Measurements from ENCODE around the gene SLC41A2. TPM values are rescaled to one million over a fixed set of nuclear protein-coding genes. Genes with fewer than 3 reads are reported as not detected.
A peak's percentile ranks its signal among the peaks of the same experiment; 100 is the strongest.
"Not testable (repeated sequence)": the region's sequence is repeated elsewhere in the genome, so short reads cannot be mapped to it uniquely, and the experiment has no call there.

The SLC41A2 gene
- total and polyA plus RNA-seq, 5 donors from 2014 or later, result 0.32 to 4.7 (median 0.56) TPM; not detected in 1

- ATAC-seq (ENCODE audit: low read depth in 2 of 2), result no peak
- Mint-ChIP-seq H3K27ac (no peak overlapping the region), H3K4me1 (peaks cover 0 to 7% (median 5%) of the 10 kb centered on the region in 4 donors), H3K4me3 (no peak overlapping the region), H3K27me3 (no peaks in the 10 kb centered on the region), H3K9me3 (no peaks in the 10 kb centered on the region), H3K36me3 (no peaks in the 10 kb centered on the region)
- H3K27ac ChIP-seq (ENCODE audit: insufficient read depth, low read length, poor library complexity, severe bottlenecking), result no peak overlapping the region
- no peaks in the 10 kb centered on the region for H3K4me1 ChIP-seq (ENCODE audit: control insufficient read depth, insufficient read depth, low read length, poor library complexity, severe bottlenecking)
- H3K27me3 ChIP-seq (ENCODE audit: control insufficient read depth, insufficient read depth, low read length), result no peaks in the 10 kb centered on the region
- H3K9me3 ChIP-seq (ENCODE audit: control insufficient read depth in 2 of 2, low read length in 2 of 2), result no peaks in the 10 kb centered on the region
- no peaks in the 10 kb centered on the region for H3K36me3 ChIP-seq (ENCODE audit: control insufficient read depth, insufficient read depth, low read length)
- no peak overlapping the region for H3K4me3 ChIP-seq (ENCODE audit: low read depth, low read length)
- DNase-seq, result no peak
Measured at GRCh38 chr12:104952816-104953215, 5.3 kb downstream of the SLC41A2 start.

GRCh38 chr12:104951759-104952509 is 6.2 kb downstream of the SLC41A2 start:
- H3K36me3 Mint-ChIP-seq, result no peaks in the 10 kb centered on the region

DNA sequence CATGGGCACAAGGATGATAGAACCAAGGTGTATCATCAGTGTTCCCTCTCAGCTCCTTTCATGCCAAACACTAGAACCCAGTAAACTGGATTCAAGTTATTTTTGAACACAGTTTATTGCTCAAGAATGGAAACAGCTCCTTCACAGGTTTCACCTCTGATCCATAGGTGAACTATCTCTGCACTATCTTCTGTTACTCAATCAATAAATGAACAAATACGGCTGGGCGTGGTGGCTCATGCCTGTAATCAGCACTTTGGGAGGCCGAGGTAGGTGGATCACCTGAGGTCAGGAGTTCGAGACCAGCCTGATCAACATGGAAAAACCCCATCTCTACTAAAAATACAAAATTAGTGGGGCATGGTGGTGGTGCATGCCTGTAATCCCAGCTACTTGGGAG is 9.4 kb downstream of the SLC41A2 start:
- H3K27ac ChIP-seq (ENCODE audit: insufficient read depth, low read length, poor library complexity, severe bottlenecking); H3K4me3 ChIP-seq (ENCODE audit: low read depth, low read length); H3K4me1 Mint-ChIP-seq; H3K27me3 Mint-ChIP-seq; H3K9me3 Mint-ChIP-seq; ATAC-seq (ENCODE audit: low read depth in 2 of 2); H3K36me3 Mint-ChIP-seq; H3K4me1 ChIP-seq (ENCODE audit: control insufficient read depth, insufficient read depth, low read length, poor library complexity, severe bottlenecking); H3K4me3 Mint-ChIP-seq; DNase-seq; H3K27me3 ChIP-seq (ENCODE audit: control insufficient read depth, insufficient read depth, low read length); H3K36me3 ChIP-seq (ENCODE audit: control insufficient read depth, insufficient read depth, low read length); H3K9me3 ChIP-seq (ENCODE audit: control insufficient read depth in 2 of 2, low read length in 2 of 2): not testable (repeated sequence)
- peak overlapping the region in 1 of 3 donors; percentile 48 for H3K27ac Mint-ChIP-seq

More at GRCh38 chr12:104951759-104952509, 6.2 kb downstream of the SLC41A2 start:
- Histone ChIP-seq H3K36me3 (ENCODE audit: control insufficient read depth, insufficient read depth, low read length) (no peaks in the 10 kb centered on the region), H3K27me3 (ENCODE audit: control insufficient read depth, insufficient read depth, low read length) (no peaks in the 10 kb centered on the region), H3K9me3 (ENCODE audit: control insufficient read depth in 2 of 2, low read length in 2 of 2) (no peaks in the 10 kb centered on the region), H3K4me3 (ENCODE audit: low read depth, low read length) (no peak overlapping the region), H3K27ac (ENCODE audit: insufficient read depth, low read length, poor library complexity, severe bottlenecking) (no peak overlapping the region), H3K4me1 (ENCODE audit: control insufficient read depth, insufficient read depth, low read length, poor library complexity, severe bottlenecking) (no peaks in the 10 kb centered on the region)
- Mint-ChIP-seq H3K27me3 (no peaks in the 10 kb centered on the region), H3K4me1 (peaks cover 0 to 2% (median under 1%) of the 10 kb centered on the region in 4 donors), H3K9me3 (no peaks in the 10 kb centered on the region), H3K27ac (no peak overlapping the region), H3K4me3 (no peak overlapping the region)
- DNase-seq, result no peak
- ATAC-seq (ENCODE audit: low read depth in 2 of 2), result no peak

GRCh38 chr12:104944252-104944651 is 13.8 kb downstream of the SLC41A2 start:
- Histone ChIP-seq H3K36me3 (ENCODE audit: control insufficient read depth, insufficient read depth, low read length) (no peaks in the 10 kb centered on the region), H3K27me3 (ENCODE audit: control insufficient read depth, insufficient read depth, low read length) (no peaks in the 10 kb centered on the region), H3K4me3 (ENCODE audit: low read depth, low read length) (no peak overlapping the region), H3K27ac (ENCODE audit: insufficient read depth, low read length, poor library complexity, severe bottlenecking) (no peak overlapping the region), H3K4me1 (ENCODE audit: control insufficient read depth, insufficient read depth, low read length, poor library complexity, severe bottlenecking) (no peaks in the 10 kb centered on the region), H3K9me3 (ENCODE audit: control insufficient read depth in 2 of 2, low read length in 2 of 2) (no peaks in the 10 kb centered on the region)
- no peak overlapping the region for H3K4me3 Mint-ChIP-seq
- peaks cover 5% of the 10 kb centered on the region for H3K27me3 Mint-ChIP-seq
- ATAC-seq (ENCODE audit: low read depth in 2 of 2) (no peak), DNase-seq (no peak)
- peaks cover 0 to 10% (median 0%) of the 10 kb centered on the region in 7 donors for H3K9me3 Mint-ChIP-seq
- H3K27ac Mint-ChIP-seq, result no peak overlapping the region
- no peaks in the 10 kb centered on the region for H3K36me3 Mint-ChIP-seq
- H3K4me1 Mint-ChIP-seq, result no peaks in the 10 kb centered on the region

- H3K36me3 Mint-ChIP-seq; DNase-seq; H3K27ac ChIP-seq (ENCODE audit: insufficient read depth, low read length, poor library complexity, severe bottlenecking); H3K4me3 Mint-ChIP-seq; H3K4me1 ChIP-seq (ENCODE audit: control insufficient read depth, insufficient read depth, low read length, poor library complexity, severe bottlenecking); H3K27me3 Mint-ChIP-seq; H3K27ac Mint-ChIP-seq; H3K4me1 Mint-ChIP-seq; H3K27me3 ChIP-seq (ENCODE audit: control insufficient read depth, insufficient read depth, low read length); H3K9me3 ChIP-seq (ENCODE audit: control insufficient read depth in 2 of 2, low read length in 2 of 2); H3K4me3 ChIP-seq (ENCODE audit: low read depth, low read length); H3K36me3 ChIP-seq (ENCODE audit: control insufficient read depth, insufficient read depth, low read length); H3K9me3 Mint-ChIP-seq; ATAC-seq (ENCODE audit: low read depth in 2 of 2): not testable (repeated sequence)
Measured at GRCh38 chr12:104943401-104943800, 14.7 kb downstream of the SLC41A2 start.

- H3K27ac Mint-ChIP-seq, result no peak overlapping the region
- DNase-seq, result no peak
- H3K36me3 Mint-ChIP-seq, result no peaks in the 10 kb centered on the region
- H3K9me3 Mint-ChIP-seq, result peaks cover 0 to 10% (median 0%) of the 10 kb centered on the region in 7 donors
- no peaks in the 10 kb centered on the region for H3K4me1 ChIP-seq (ENCODE audit: control insufficient read depth, insufficient read depth, low read length, poor library complexity, severe bottlenecking)
- no peak overlapping the region for H3K4me3 Mint-ChIP-seq
- H3K27ac ChIP-seq (ENCODE audit: insufficient read depth, low read length, poor library complexity, severe bottlenecking), result no peak overlapping the region
- no peaks in the 10 kb centered on the region for H3K27me3 ChIP-seq (ENCODE audit: control insufficient read depth, insufficient read depth, low read length)
- no peak overlapping the region for H3K4me3 ChIP-seq (ENCODE audit: low read depth, low read length)
- no peaks in the 10 kb centered on the region for H3K36me3 ChIP-seq (ENCODE audit: control insufficient read depth, insufficient read depth, low read length)
- peaks cover 5% of the 10 kb centered on the region for H3K27me3 Mint-ChIP-seq
- no peaks in the 10 kb centered on the region for H3K4me1 Mint-ChIP-seq
- H3K9me3 ChIP-seq (ENCODE audit: control insufficient read depth in 2 of 2, low read length in 2 of 2), result no peaks in the 10 kb centered on the region
- no peak for ATAC-seq (ENCODE audit: low read depth in 2 of 2)
Measured at GRCh38 chr12:104942075-104942474, 16.0 kb downstream of the SLC41A2 start.

- H3K4me1 Mint-ChIP-seq, result no peaks in the 10 kb centered on the region
- Histone ChIP-seq H3K36me3 (ENCODE audit: control insufficient read depth, insufficient read depth, low read length) (no peaks in the 10 kb centered on the region), H3K4me1 (ENCODE audit: control insufficient read depth, insufficient read depth, low read length, poor library complexity, severe bottlenecking) (no peaks in the 10 kb centered on the region), H3K4me3 (ENCODE audit: low read depth, low read length) (no peak overlapping the region), H3K9me3 (ENCODE audit: control insufficient read depth in 2 of 2, low read length in 2 of 2) (no peaks in the 10 kb centered on the region), H3K27ac (ENCODE audit: insufficient read depth, low read length, poor library complexity, severe bottlenecking) (no peak overlapping the region), H3K27me3 (ENCODE audit: control insufficient read depth, insufficient read depth, low read length) (no peaks in the 10 kb centered on the region)
- no peak overlapping the region for H3K27ac Mint-ChIP-seq
- peaks cover 5% of the 10 kb centered on the region for H3K27me3 Mint-ChIP-seq
- ATAC-seq (ENCODE audit: low read depth in 2 of 2), result no peak
- no peak for DNase-seq
- peaks cover 0 to 10% (median 0%) of the 10 kb centered on the region in 7 donors for H3K9me3 Mint-ChIP-seq
- no peaks in the 10 kb centered on the region for H3K36me3 Mint-ChIP-seq
- H3K4me3 Mint-ChIP-seq, result no peak overlapping the region
Measured at GRCh38 chr12:104941454-104941853, 16.6 kb downstream of the SLC41A2 start.

GRCh38 chr12:104939089-104939488 is 19.0 kb downstream of the SLC41A2 start:
- H3K36me3 Mint-ChIP-seq, result no peaks in the 10 kb centered on the region
- peaks cover 5% of the 10 kb centered on the region for H3K27me3 Mint-ChIP-seq
- H3K4me1 Mint-ChIP-seq, result peaks cover 0 to 2% (median 0%) of the 10 kb centered on the region in 4 donors
- H3K9me3 Mint-ChIP-seq, result peaks cover 0 to 6% (median 0%) of the 10 kb centered on the region in 7 donors
- Histone ChIP-seq H3K9me3 (ENCODE audit: control insufficient read depth in 2 of 2, low read length in 2 of 2) (no peaks in the 10 kb centered on the region), H3K4me1 (ENCODE audit: control insufficient read depth, insufficient read depth, low read length, poor library complexity, severe bottlenecking) (no peaks in the 10 kb centered on the region), H3K27me3 (ENCODE audit: control insufficient read depth, insufficient read depth, low read length) (no peaks in the 10 kb centered on the region), H3K27ac (ENCODE audit: insufficient read depth, low read length, poor library complexity, severe bottlenecking) (no peak overlapping the region), H3K4me3 (ENCODE audit: low read depth, low read length) (no peak overlapping the region), H3K36me3 (ENCODE audit: control insufficient read depth, insufficient read depth, low read length) (no peaks in the 10 kb centered on the region)
- no peak overlapping the region for H3K27ac Mint-ChIP-seq
- no peak overlapping the region for H3K4me3 Mint-ChIP-seq
- ATAC-seq (ENCODE audit: low read depth in 2 of 2), result no peak
- no peak for DNase-seq

Data from CD4-positive, CD25-positive, alpha-beta regulatory T cell (primary cell).